Endothelial cell of umbilical vein (primary cell): ENCODE measurements around the gene ST3GAL5. TPM values are rescaled to one million over a fixed set of nuclear protein-coding genes. Genes with fewer than 3 reads are reported as not detected.

Experiments used
- BruUV-seq: library from RNA; stranded (reverse); fragments of 400-500 nt; replicated peaks from 2 replicates; lab custom pipeline; 2021; lab: Mats Ljungman, UMichigan
- CTCF ChIA-PET: fragments of 300-600, 350-600 bp; sonication (Branson Sonifier 250); formaldehyde crosslinking; loops from one replicate; lab custom pipeline; 2021; ENCODE audit warnings: antibody characterized with exemption, inconsistent platforms; lab: Charles Lee
- POLR2A ChIA-PET: fragments of 300-600, 350-600 bp; sonication (Branson Sonifier 250); formaldehyde crosslinking; loops from one replicate; lab custom pipeline; 2021; ENCODE audit warnings: antibody characterized with exemption, inconsistent platforms; lab: Charles Lee
- DNase-seq: peaks from one replicate; pipeline ENCODE4 v3.0.0-alpha.2; 2011; ENCODE audit warnings: low read depth, low spot score
- FAIRE-seq: peaks from 2 replicates; lab custom pipeline; 2011; peaks lifted over from hg19 to GRCh38; lab: Jason Lieb, UNC
- H2AFZ ChIP-seq: 2 replicates; pipeline ENCODE4 v1.6.0; 2012; ENCODE audit warnings: low read depth, low read length, control low read depth, inconsistent platforms
- H3K27ac ChIP-seq: 2 replicates; pipeline ENCODE4 v1.5.1; 2011; ENCODE audit warnings: low read depth, mild to moderate bottlenecking, control low read depth, low read length, moderate library complexity; ENCODE audit not compliant: insufficient read depth
- H3K27me3 ChIP-seq, 2 experiments: 2 replicates each; pipeline versions ENCODE4 v1.6.0 to v1.6.1; 2011; ENCODE audit warnings: low read length in 2 of 2, mixed read lengths in 1 of 2; ENCODE audit not compliant: control insufficient read depth in 2 of 2, insufficient read depth in 2 of 2
- H3K36me3 ChIP-seq, 2 experiments: 2 replicates in 1 of 2; 3 replicates in 1 of 2; pipeline ENCODE4 v1.5.1; 2011; ENCODE audit warnings: low read length in 2 of 2, mild to moderate bottlenecking in 1 of 2, moderate library complexity in 1 of 2; ENCODE audit not compliant: control insufficient read depth in 2 of 2, insufficient read depth in 2 of 2; ENCODE audit errors: extremely low read depth in 1 of 2
- H3K4me1 ChIP-seq: 3 replicates; pipeline ENCODE4 v1.5.1; 2011; ENCODE audit warnings: mild to moderate bottlenecking, low read length; ENCODE audit not compliant: control insufficient read depth, insufficient read depth; ENCODE audit errors: extremely low read depth
- H3K4me2 ChIP-seq: 2 replicates; pipeline ENCODE4 v1.6.1; 2011; ENCODE audit warnings: low read length, control low read depth, mixed read lengths; ENCODE audit not compliant: insufficient read depth
- H3K4me3 ChIP-seq, 3 experiments: fragments of 200-600 bp in 1 of 3; sonication (generic), shearing (Covaris generic) in 1 of 3; replicated peaks in 1 of 3; 2 replicates each; pipeline ENCODE4 v1.5.1; 2011 to 2016; ENCODE audit warnings: control low read depth in 3 of 3, low read length in 3 of 3, mild to moderate bottlenecking in 2 of 3, inconsistent platforms in 1 of 3, low read depth in 1 of 3, moderate library complexity in 1 of 3; ENCODE audit not compliant: insufficient read depth in 1 of 3
- H3K79me2 ChIP-seq: 2 replicates; pipeline ENCODE4 v1.6.0; 2012; ENCODE audit warnings: low read length, inconsistent platforms; ENCODE audit not compliant: control insufficient read depth, insufficient read depth
- H3K9ac ChIP-seq: replicated peaks from 2 replicates; pipeline ENCODE3; 2011; ENCODE audit warnings: low read length, control low read depth; ENCODE audit not compliant: insufficient read depth; ENCODE audit errors: extremely low read depth
- H3K9me1 ChIP-seq: replicated peaks from 3 replicates; pipeline ENCODE4 v1.6.0; 2011; ENCODE audit warnings: mild to moderate bottlenecking, low read length; ENCODE audit not compliant: control insufficient read depth, insufficient read depth; ENCODE audit errors: extremely low read depth
- H3K9me3 ChIP-seq: replicated peaks from 2 replicates; pipeline ENCODE4 v1.5.1; 2012; ENCODE audit warnings: low read length, inconsistent platforms; ENCODE audit not compliant: control insufficient read depth, insufficient read depth
- H4K20me1 ChIP-seq: replicated peaks from 2 replicates; pipeline ENCODE3; 2011; ENCODE audit warnings: mild to moderate bottlenecking, low read length; ENCODE audit not compliant: control insufficient read depth, insufficient read depth; ENCODE audit errors: extremely low read depth
- CTCF ChIP-seq, 2 donors: IDR thresholded peaks; 1 replicate in 1 of 2; 2 replicates in 1 of 2; pipeline ENCODE4 v1.5.1; 2011; ENCODE audit warnings: low read length in 2 of 2, mild to moderate bottlenecking in 2 of 2, moderate library complexity in 2 of 2, control low read depth in 1 of 2, inconsistent platforms in 1 of 2, low read depth in 1 of 2; ENCODE audit not compliant: insufficient read depth in 1 of 2; ENCODE audit errors: extremely low read depth in 1 of 2
- FOS ChIP-seq: IDR thresholded peaks from 2 replicates; pipeline ENCODE4 v1.6.1; 2011; ENCODE audit warnings: mild to moderate bottlenecking, low read length, moderate library complexity, borderline replicate concordance; ENCODE audit not compliant: insufficient read depth
- GATA2 ChIP-seq: IDR thresholded peaks from 2 replicates; pipeline ENCODE4 v1.7.0; 2011; ENCODE audit warnings: low read depth, mild to moderate bottlenecking, moderate library complexity, mixed read lengths, low read length; ENCODE audit not compliant: insufficient read length, insufficient read depth
- JUN ChIP-seq: IDR thresholded peaks from 2 replicates; pipeline ENCODE4 v1.6.1; 2011; ENCODE audit warnings: borderline replicate concordance, low read depth; ENCODE audit not compliant: insufficient read length, insufficient read depth
- MYC ChIP-seq: IDR thresholded peaks from one replicate; pipeline ENCODE4 v1.6.1; 2011; ENCODE audit warnings: mild to moderate bottlenecking, low read depth, low read length
- POLR2A ChIP-seq: IDR thresholded peaks from 2 replicates; pipeline ENCODE4 v1.6.1; 2012; ENCODE audit warnings: low read depth, mild to moderate bottlenecking, control low read depth, low read length
- POLR2AphosphoS5 ChIP-seq: IDR thresholded peaks from 2 replicates; pipeline ENCODE4 v1.6.1; 2012; ENCODE audit warnings: low read depth, mild to moderate bottlenecking, control low read depth, low read length, moderate library complexity; ENCODE audit not compliant: insufficient read depth
- dilution Hi-C: fragments of 300-500 bp; cut with MboI; formaldehyde crosslinking; loops from one replicate; pipeline ENCODE4 v1.15.0; 2019; ENCODE audit warnings: low sequenced_read_pairs; ENCODE audit not compliant: extremely low pct_ligation_motif_present
- intact Hi-C: fragments of 100-400 bp; cut with micrococcal nuclease; formaldehyde crosslinking; loops from one replicate; pipeline ENCODE4 v1.10.0; 2022
- polyA plus RNA-seq, 4 experiments: library from polyadenylated mRNA; depleted of rRNA in 3 of 4; stranded (reverse) in 3 of 4; unstranded in 1 of 4; fragments of >200 nt; gene quantifications; 2 replicates each; pipeline versions ENCODE4 v1.2.1 to v1.2.3, GENCODE V29; 2011 to 2012; ENCODE audit warnings: missing spikeins in 1 of 4
- total RNA-seq: library from RNA; stranded (reverse); gene quantifications from 2 replicates; pipeline ENCODE4 v1.2.3, GENCODE V29; 2021
- TF ChIP-seq, protein P1 (sequence below): IDR thresholded peaks from 2 replicates; pipeline ENCODE4 v1.6.1; 2011; ENCODE audit not compliant: insufficient read depth, insufficient read length

The ST3GAL5 gene
- total and polyA plus RNA-seq, 2 donors (not counting 3 experiments of a cell fraction or from before 2014, with no cell fraction given): 9.5 to 16.0 TPM

DNA sequence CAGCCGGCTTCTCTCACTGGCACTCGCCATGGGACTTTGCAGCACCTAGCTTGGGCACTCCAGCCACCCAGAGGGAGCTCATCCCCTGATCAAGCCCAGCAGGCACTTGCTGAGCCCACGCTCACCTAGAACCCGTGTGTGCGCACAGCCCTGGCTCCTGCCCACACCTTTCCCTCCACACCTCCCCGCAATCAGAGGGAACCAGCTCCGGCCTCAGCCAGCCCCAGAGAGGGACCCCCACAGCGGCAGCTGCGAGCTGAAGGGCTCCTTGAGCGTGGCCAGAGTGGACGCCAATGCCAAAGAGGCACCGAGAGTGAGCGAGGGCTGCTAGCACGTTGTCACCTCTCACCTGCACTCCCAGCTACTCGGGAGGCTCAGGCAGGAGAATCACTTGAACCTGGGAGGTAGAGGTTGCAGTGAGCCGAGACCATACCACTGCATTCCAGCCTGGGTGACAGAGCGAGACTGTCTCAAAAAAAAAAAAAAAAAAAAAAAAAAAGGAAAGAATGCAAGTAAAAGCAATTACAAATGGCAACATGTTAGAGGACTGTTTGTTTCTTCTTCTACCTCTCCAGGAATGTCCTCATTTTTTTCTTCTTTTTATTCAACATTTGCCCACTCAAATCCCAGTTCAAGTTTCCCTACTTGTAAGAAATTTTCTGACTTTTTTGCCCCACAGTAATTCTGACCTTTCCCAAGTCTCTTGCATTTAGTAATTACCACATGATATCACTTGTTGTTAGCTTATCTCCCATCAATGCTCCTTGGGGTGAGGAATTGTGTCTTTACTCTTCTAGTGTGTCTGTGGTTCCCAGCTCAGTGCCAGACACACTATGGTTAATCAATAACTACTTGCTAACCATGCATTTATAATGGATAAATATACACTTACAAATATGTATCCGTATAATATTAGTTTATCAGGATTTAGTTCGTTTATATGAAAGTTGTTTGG, 40.6 kb upstream of the ST3GAL5 start:
- H3K27ac ChIP-seq: no peak overlapping the region
- no peak overlapping the region for H2AFZ ChIP-seq
- dilution Hi-C loops (no loop called here), intact Hi-C loops (no loop called here)
- no peaks in the 10 kb centered on the region for H3K79me2 ChIP-seq
- POLR2A ChIA-PET: interaction anchor here (0.7 kb wide), 1 partner anchor 9 kb away, joined by 4 read pairs; no protein-coding TSS in a partner anchor
- no peaks in the 10 kb centered on the region for H3K9me3 ChIP-seq
- H3K27me3 ChIP-seq: peaks cover 0 to 2% of the 10 kb centered on the region in 2 experiments
- CTCF ChIA-PET: interaction anchor here (1.5 to 2.1 kb wide), 2 partner anchors 8 to 102 kb away, joined by 3 to 10 read pairs; no protein-coding TSS in a partner anchor
- no TSS peak for BruUV-seq
- no peaks in the 10 kb centered on the region for H4K20me1 ChIP-seq
- no peak for DNase-seq
- peaks cover 8% of the 10 kb centered on the region for H3K4me1 ChIP-seq
- no peak overlapping the region for H3K4me3 ChIP-seq
- no peak for FAIRE-seq
- no peak overlapping the region for H3K9ac ChIP-seq
- no peak overlapping the region for H3K4me2 ChIP-seq
- no peaks in the 10 kb centered on the region for H3K9me1 ChIP-seq
- no peaks in the 10 kb centered on the region for H3K36me3 ChIP-seq
- TF ChIP-seq, protein P1, sequence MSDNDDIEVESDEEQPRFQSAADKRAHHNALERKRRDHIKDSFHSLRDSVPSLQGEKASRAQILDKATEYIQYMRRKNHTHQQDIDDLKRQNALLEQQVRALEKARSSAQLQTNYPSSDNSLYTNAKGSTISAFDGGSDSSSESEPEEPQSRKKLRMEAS: no peak
- TF ChIP-seq JUN (no peak), POLR2A (no peak), MYC (no peak), GATA2 (no peak), FOS (no peak), POLR2AphosphoS5 (no peak), CTCF (IDR thresholded peaks at IDR 0.05; ENCODE audit: extremely low read depth in 1 of 2, insufficient read depth in 1 of 2, low read depth in 1 of 2, low read length in 2 of 2) (no peak)
